NCI-H526 treated with DMSO at 0.1 percent for 48 hours (cell line): ENCODE measurements around the gene TMCO5A.

ENCODE experiments used
- DNase-seq: peaks from one replicate; lab custom pipeline; 2025; lab: John Stamatoyannopoulos, UW

TMCO5A gene

DNA sequence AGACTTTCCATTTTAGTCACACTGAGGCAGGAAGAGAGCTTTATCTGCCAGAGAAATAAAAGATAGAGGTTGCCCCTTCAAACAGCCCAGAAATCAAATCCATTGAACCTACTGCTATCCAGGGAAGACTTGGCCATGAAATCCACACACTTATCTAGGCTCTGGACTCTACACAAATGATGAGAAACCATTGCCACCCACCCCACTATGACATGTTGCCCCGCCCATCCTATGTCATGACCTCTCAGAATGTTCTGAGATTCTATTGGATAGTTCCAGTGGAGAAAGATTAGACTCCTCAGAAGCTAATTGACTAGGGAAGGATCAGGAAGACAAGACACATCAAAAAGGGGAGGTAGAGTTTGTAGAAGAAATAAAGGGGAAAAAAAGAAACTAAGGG is at the start of gene TMCO5A:
Gene TMCO5A, plus strand, starts transcription at position 301 of the 400 bp plus-strand sequence. CDS start 1,684 bp downstream, outside the sequence.
- no peak for DNase-seq

DNA sequence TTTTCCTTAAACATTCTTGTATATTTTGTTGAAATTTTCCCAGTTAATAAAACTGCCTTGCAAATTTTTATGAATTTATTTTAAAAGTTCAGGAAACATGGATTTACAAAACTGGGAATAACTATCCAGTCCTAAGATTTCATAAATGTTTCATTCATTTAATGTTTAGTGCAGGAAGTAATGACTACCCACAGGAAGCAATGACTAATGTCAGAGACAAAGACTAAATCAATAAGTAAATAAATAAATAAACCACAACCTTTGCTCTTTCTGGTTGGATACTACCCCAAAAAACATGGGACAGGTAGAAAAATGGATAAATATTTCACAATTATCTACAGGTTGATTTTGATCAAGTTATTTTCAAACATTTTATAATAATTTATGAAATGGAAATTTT is 48.8 kb upstream of the TMCO5A start:
- no peak for DNase-seq

GRCh38 chr15:37888356-37888755 is 46.1 kb upstream of the TMCO5A start:
- no peak for DNase-seq

GRCh38 chr15:37891766-37892368 is 42.6 kb upstream of the TMCO5A start:
- DNase-seq = peak; percentile 8

GRCh38 chr15:37893309-37893708 is 41.1 kb upstream of the TMCO5A start:
- no peak for DNase-seq

- DNase-seq = no peak
Measured at GRCh38 chr15:37898362-37898761, 36.1 kb upstream of the TMCO5A start.

DNA sequence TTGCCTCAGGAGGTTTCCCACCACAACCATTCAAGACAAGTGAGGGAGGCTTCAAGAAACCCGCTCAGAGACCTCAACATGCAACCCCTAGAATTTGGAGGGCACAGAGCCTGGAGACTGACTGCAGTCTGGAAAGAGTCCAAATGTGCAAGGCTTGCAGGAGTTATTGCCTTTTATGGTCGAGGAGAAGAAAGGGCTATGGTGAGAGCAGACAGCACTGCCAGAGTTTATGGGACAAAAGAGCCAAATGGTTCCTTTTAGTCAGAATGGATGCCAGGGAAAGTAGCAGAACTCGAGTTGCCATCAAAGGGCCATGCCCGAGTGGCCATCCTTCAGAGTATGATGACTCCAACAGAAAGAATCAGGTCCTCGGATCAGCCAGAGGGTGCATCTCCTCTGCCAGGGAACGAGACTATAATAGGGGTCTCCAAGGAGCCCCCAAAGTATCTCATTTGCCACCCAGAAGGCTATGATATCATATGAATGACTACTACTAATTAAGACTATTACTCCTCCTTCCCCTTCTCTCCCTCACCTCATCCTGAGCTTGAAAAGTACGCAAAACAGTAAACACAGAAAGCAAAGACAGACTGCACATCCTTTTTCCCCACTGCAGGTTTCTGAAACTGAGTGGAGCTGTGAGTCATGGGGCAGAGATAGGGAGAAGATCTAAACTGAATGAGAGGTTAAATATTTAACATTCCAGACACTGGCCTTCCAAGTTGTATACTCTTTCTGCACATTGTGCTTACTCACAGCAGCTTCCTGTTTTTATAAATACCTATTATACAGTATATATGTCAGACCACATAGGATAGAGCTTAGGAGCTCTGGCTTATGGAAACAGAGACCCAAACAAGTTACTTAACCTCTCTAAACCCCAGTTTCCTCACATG is 33.9 kb upstream of the TMCO5A start:
- no peak for DNase-seq

- no peak for DNase-seq
Measured at GRCh38 chr15:37902126-37902525, 32.3 kb upstream of the TMCO5A start.

DNA sequence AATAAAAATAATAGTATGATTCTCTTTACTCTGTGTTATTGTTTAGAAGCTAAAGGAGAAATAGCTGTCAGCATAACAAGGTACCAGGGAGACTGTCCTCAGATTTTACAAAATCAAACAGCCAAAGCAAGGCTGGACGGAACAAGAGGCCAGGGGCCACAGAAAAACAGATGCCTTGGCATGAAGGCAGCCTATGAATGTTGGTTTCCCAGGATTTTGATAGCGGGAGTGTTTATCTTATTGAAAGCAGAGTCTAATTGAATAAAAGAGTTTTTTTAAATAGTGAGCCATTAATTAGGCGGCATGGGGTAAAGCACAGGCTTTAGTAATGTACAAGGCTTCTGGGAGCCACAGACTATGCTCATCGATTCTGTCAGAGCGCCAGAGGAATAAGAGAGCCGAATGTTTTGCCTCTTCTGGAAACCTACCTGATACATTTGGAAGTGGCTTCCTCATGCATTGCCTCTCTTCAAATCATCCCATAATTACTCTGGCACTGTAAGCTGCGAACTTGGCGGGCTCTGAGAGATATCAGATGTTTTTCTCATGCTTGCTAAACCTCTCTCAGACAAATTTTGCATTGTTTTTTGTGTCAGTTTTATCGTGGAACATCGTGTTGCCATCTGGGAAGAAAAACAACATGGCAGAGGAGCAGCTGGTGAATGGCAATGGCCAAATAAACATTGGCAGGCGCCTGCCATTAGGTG is 30.4 kb upstream of the TMCO5A start:
- no peak for DNase-seq

- no peak for DNase-seq
Measured at GRCh38 chr15:37907136-37907535, 27.3 kb upstream of the TMCO5A start.

- no peak for DNase-seq
Measured at GRCh38 chr15:37921527-37922385, 12.7 kb upstream of the TMCO5A start.

DNA sequence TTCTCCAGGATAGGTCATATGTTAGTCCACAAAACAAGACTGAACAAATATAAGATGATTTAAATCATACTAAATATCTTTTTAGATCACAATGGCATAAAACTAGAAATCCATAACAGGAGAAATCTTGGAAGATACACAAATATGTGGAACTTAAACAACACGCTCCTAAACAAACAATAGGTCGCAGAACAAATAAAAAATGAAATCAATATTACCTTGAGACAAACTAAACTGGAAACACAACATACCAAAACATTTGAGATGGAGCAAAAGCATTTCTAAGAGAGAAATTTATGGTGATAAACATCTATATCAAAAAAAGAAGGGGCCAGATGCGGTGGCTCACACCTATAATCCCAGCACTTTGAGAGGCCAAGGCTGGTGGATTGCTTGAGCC is 8.3 kb upstream of the TMCO5A start:
- DNase-seq = no peak

- DNase-seq = no peak
Measured at GRCh38 chr15:37929238-37929637, 5.2 kb upstream of the TMCO5A start.

DNA sequence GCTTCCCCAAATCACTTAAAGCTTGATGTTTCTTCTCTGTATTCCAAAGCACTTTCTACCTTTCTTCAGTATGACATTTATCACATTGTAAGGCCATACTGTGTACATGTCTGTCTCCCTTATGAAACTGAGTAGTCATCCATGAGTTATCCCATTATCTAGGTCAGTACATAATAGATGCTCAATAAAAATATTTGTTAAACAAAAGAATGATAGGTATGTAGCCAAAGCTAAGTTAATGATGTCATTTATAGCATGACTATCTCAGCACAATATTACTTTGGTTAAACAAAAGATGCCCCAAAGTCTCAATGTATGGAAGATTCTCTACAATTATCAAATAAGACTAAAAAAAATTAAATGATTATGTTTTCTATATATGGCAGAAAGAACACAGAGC is 3.1 kb upstream of the TMCO5A start:
- DNase-seq = no peak

DNA sequence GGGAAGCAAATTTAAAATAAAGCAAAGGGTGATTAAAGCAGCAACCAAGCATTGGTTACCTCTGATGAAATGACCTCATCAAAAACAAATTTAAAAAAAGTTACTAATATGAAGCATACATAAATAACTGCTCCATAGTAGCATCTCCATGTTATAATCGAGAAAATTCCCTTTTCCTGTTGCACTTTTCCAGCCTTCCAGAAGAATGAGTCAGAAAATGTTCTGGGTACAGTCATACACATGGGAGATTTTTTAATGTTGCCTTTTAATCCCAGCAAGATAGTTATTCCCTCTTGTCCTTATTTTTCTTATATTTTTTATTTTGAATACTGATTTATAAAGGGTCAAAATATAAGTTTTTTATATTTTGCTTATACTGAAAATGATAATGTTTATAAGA is 2.6 kb upstream of the TMCO5A start:
- no peak for DNase-seq

DNA sequence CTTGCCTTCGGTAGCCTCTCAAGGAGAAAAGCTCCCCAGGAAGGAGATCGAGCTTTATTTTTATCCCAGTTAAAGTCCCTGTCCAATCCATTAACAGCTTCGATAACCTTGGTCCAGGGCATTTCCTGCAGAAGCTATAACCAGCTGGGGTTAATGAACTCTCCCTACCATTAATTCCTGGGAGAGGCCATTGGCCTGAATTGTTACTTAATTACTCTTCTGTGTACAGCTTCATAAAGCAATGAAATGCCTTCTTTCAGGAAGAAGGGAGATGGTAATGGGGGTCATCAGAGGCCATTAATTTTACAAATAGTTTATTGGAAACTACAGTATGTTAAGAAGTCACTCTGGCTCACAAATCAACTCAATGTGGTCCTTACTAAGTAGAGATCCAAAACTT is 1.9 kb upstream of the TMCO5A start:
- no peak for DNase-seq

DNA sequence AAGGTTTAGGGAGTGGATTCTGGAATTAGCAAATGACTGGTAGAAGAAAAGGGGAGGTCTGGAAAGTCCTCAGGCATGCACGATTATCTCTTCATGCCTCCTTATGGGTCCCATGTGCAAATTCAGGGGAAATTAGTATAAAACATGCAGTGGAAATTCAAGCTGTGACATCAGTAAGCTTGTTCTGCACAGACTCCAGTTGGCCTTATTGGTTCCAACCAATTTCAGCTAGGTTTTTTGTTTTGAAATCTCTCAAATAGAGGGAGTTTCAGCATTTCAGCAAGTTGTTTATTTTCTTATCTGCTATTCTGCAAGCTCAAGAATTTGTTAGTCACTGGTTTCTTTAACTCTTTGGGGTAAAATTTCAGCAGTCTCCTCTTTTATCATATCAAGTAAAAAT is 774 bp upstream of the TMCO5A start:
- DNase-seq = no peak

DNA sequence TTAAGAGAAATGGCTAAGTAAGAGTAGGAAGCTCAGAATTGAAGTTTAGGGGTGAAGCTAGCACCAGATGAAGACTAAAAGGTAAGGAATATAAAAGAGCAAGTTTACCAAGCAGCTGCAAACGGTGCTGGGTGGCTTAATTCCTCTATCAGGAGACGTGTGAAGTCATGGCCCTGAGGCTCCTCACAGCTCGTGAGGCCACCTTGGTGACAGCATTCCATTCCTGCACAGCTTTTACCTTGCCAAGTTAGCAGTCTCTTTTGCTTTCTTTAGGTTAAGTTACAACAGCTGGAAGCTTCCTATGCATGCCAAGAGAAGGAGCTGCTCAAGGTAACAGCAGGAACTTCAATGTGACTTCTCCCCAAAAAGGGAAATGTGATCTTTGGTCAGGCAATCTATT is 6.4 kb downstream of the TMCO5A start:
- DNase-seq = no peak

DNA sequence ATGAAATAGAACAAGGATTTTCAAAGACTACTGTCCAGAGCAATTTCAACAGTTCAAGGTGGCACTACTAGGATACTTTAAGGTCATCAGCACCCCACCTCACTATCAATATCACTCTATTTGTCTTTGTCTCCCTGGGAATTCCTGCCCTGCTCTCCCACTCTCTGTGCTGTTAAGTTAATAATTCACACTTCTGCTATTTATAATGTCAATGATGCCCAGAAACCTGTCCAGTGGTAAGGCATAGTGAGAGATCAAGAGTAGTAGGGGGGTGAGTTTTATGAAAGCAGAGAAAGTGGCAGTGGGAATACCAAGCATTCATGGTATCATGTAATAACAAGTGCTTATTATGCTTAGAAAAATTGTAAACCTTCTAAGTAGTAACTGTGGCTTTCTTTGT is 7.3 kb downstream of the TMCO5A start:
- no peak for DNase-seq

GRCh38 chr15:37951999-37952398 is 17.6 kb downstream of the TMCO5A start:
- no peak for DNase-seq

GRCh38 chr15:37960742-37961141 is 26.3 kb downstream of the TMCO5A start:
- peak; percentile 70 for DNase-seq

GRCh38 chr15:37967788-37968187 is 33.3 kb downstream of the TMCO5A start:
- no peak for DNase-seq
